ENCODE data around the gene CDKAL1.

DNA sequence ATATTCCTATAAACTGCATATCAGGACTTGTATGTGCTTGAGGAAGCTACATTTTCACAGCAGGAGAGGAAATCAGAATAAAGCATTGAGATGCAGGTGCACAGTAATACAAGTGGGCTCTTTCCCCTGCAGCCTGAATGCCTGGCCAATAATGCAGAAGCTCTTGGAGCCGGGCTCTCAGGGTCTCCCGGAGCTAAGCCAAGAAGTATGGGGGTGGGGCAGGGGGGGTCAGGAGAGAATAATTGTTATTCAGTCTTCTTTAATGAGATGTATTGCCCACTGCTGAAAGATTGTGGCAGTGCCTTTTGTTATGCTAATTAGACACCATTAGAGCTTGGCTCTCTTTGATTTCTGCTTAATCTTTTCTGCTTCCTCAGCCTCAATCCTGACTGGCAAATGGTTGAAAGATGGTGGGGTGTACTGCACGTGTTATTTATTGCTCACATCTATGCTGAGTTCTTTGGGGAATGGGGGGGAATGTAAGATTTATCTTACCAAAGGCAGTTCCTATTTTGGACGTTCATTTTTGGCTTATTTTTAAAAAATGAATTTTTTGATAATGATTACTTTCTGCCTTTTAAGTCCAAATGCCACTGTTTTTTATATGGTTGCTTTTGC, 651.7 kb downstream of the CDKAL1 start:
- TF ChIP-seq POLR2AphosphoS5 (IDR thresholded peaks at IDR 0.05): no peak
- no peak for TF ChIP-seq CTCF (IDR thresholded peaks at IDR 0.05 in 8 of 11, conservative IDR thresholded peaks at IDR 0.05 in 3 of 11)
- no peak for TF ChIP-seq POLR2A (IDR thresholded peaks at IDR 0.05)

Measured in spleen (tissue), 7 donors.